Measurements from ENCODE around the gene RUNDC1. TPM values are rescaled to one million over a fixed set of nuclear protein-coding genes. Genes with fewer than 3 reads are reported as not detected.

The RUNDC1 gene
- total and polyA plus RNA-seq, 2 of the 8 experiments (the other 6 are each of a cell fraction or from before 2014, with no cell fraction given): 7.9 to 11.9 TPM

DNA sequence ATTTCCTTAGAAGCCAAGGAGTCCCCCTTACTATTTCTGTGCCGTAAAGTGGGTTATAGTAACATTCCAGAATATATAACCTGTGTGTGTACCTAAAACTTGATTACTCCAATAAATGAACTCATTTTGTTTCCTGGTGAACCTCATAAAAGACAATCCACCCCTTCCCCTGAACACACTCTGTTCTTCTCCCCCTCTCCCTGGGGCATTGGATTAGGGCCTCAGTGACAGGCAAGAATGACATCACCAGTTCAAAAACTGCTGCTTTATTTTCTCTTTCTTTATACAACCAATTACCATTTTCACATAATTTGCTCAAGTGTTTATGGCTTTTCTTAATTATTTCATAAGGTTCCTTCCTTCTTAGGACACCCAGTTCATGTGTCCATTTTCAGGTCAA, 33.6 kb upstream of the RUNDC1 start:
- no peaks in the 10 kb centered on the region for H4K20me1 ChIP-seq (replicated peaks in 1 of 2; ENCODE audit: control insufficient read depth in 1 of 2, insufficient read depth in 2 of 2, low read length in 2 of 2)
- no peaks in the 10 kb centered on the region for H3K9me3 ChIP-seq (ENCODE audit: insufficient read depth in 2 of 2, low read depth in 1 of 2, low read length in 1 of 2)
- H3K27ac ChIP-seq (ENCODE audit: low read depth, low read length): no peak overlapping the region
- no peak overlapping the region for H3K56ac ChIP-seq (replicated peaks; ENCODE audit: insufficient read length, low read depth, low read length)
- H3K4ac ChIP-seq (replicated peaks; ENCODE audit: insufficient read length, low read depth, low read length): no peak overlapping the region
- DNase-seq (ENCODE audit: low read depth in 1 of 2, low spot score in 2 of 2): no peak
- no peak overlapping the region for H3K23ac ChIP-seq (ENCODE audit: insufficient read length)
- CTCF ChIA-PET (ENCODE audit: partially characterized antibody): interaction anchor here (0.6 to 3.3 kb wide), 2 partner anchors 9 to 169 kb away, joined by 3 to 14 read pairs; no protein-coding TSS in a partner anchor
- peaks cover 3 to 16% (median 12%) of the 10 kb centered on the region in 4 experiments; a peak in 5 of 8 replicates for H3K36me3 ChIP-seq (ENCODE audit: control insufficient read depth in 2 of 4, insufficient read depth in 4 of 4, low read length in 3 of 4)
- no peaks in the 10 kb centered on the region for H3K27me3 ChIP-seq (replicated peaks in 1 of 4; ENCODE audit: control insufficient read depth in 3 of 4, extremely low read depth in 1 of 4, insufficient read depth in 3 of 4, low read length in 3 of 4)
- no peaks in the 10 kb centered on the region for H3K4me1 ChIP-seq (replicated peaks in 1 of 4; ENCODE audit: control insufficient read depth in 3 of 4, insufficient read depth in 4 of 4, low read length in 3 of 4)
- no peak overlapping the region for H2BK5ac ChIP-seq (ENCODE audit: low read depth, low read length)
- no peak overlapping the region for H3K18ac ChIP-seq (ENCODE audit: extremely low read depth, low read length)
- POLR2A ChIA-PET (ENCODE audit: partially characterized antibody): interaction anchor here (0.8 to 3.2 kb wide), 2 partner anchors 8 to 52 kb away, joined by 3 to 11 read pairs; partner anchors contain the start of gene RPL27
- no peak overlapping the region for H4K91ac ChIP-seq (replicated peaks; ENCODE audit: insufficient read length, low read length)
- H2AFZ ChIP-seq (ENCODE audit: low read length): no peak overlapping the region
- H3K14ac ChIP-seq (ENCODE audit: insufficient read length): no peak overlapping the region
- H3K23me2 ChIP-seq (ENCODE audit: low read depth, low read length): no peaks in the 10 kb centered on the region
- no peak overlapping the region for H3K9ac ChIP-seq (replicated peaks in 1 of 4; ENCODE audit: extremely low read depth in 1 of 4, low read depth in 3 of 4, low read length in 3 of 4)
- no peak overlapping the region for H2BK120ac ChIP-seq (replicated peaks; ENCODE audit: low read depth, low read length)
- H3K79me1 ChIP-seq (ENCODE audit: low read depth, low read length): no peaks in the 10 kb centered on the region
- H4K8ac ChIP-seq (ENCODE audit: extremely low read depth, insufficient read depth, low read length): no peak overlapping the region
- H2AK5ac ChIP-seq (ENCODE audit: low read depth, low read length): no peak overlapping the region
- H2BK15ac ChIP-seq (ENCODE audit: low read length): no peak overlapping the region
- H3K79me2 ChIP-seq (ENCODE audit: control insufficient read depth in 1 of 2, insufficient read depth in 2 of 2, low read length in 2 of 2): no peaks in the 10 kb centered on the region
- H3K4me3 ChIP-seq (ENCODE audit: extremely low read depth in 1 of 4, insufficient read depth in 2 of 4, low read depth in 3 of 4, low read length in 4 of 4): no peak overlapping the region
- no peak overlapping the region for H4K5ac ChIP-seq (ENCODE audit: insufficient read length, low read depth, low read length)
- no peak overlapping the region for H2BK12ac ChIP-seq (ENCODE audit: low read depth, low read length)
- H2BK20ac ChIP-seq (ENCODE audit: low read length): no peak overlapping the region
- no peak overlapping the region for H3K4me2 ChIP-seq (ENCODE audit: insufficient read depth in 1 of 2, low read depth in 2 of 2, low read length in 2 of 2)
- FAIRE-seq: no peak
- 94% methylated on average over 1 of the region's 1 CpG; no CpG with 5 or more reads in 1 of the 2 experiments for WGBS, 2 experiments (ENCODE audit: extremely low coverage in 1 of 2, insufficient coverage in 1 of 2, insufficient read length in 1 of 2, insufficient replicate concordance in 2 of 2, low coverage in 1 of 2, low lambda C conversion rate in 2 of 2, missing lambda C conversion rate in 1 of 2)
- TF ChIP-seq BACH1 (IDR thresholded peaks at IDR 0.05; ENCODE audit: low read length) (no peak), ASH2L (IDR thresholded peaks at IDR 0.05; ENCODE audit: low read length) (no peak), CBX8 (IDR thresholded peaks at IDR 0.05; ENCODE audit: borderline replicate concordance, low read depth, low read length) (no peak), CEBPB (IDR thresholded peaks at IDR 0.05; ENCODE audit: low read depth, low read length) (no peak), JUN (IDR thresholded peaks at IDR 0.05; ENCODE audit: low read depth, low read length) (no peak), NRF1 (IDR thresholded peaks at IDR 0.05; ENCODE audit: low read depth, low read length) (no peak), MAFK (IDR thresholded peaks at IDR 0.05; ENCODE audit: low read depth, low read length) (no peak), PHF8 (conservative IDR thresholded peaks at IDR 0.05; ENCODE audit: low read depth, low read length) (no peak), KDM4A (IDR thresholded peaks at IDR 0.05; ENCODE audit: low read depth, low read length, severe bottlenecking) (no peak), EZH2 (IDR thresholded peaks at IDR 0.05; ENCODE audit: low read depth, low read length, severe bottlenecking) (no peak), POLR2AphosphoS5 (IDR thresholded peaks at IDR 0.05; ENCODE audit: low read depth, low read length) (no peak), SUZ12 (IDR thresholded peaks at IDR 0.05; ENCODE audit: low read length) (no peak), ZNF274 (IDR thresholded peaks at IDR 0.05; ENCODE audit: borderline replicate concordance, extremely low read depth, low read length) (no peak)
